Stimulated activated naive B cell treated with anti-CD40 and anti-IgM and Interleukin-4, amounts not matched to agents 10 μg/mL and 1 μg/mL and 100 μg/mL, for 72 hours (primary cell): ENCODE measurements around the gene RPL7A.
A peak's percentile ranks its signal among the peaks of the same experiment; 100 is the strongest.
"Not testable (repeated sequence)": the region's sequence is repeated elsewhere in the genome, so short reads cannot be mapped to it uniquely, and the experiment has no call there.

Experiments
- ATAC-seq, 2 donors: fragments of 150-1000 bp; cut with Tn5 transposase; replicated peaks; 2 replicates each; pipeline ENCODE4 v1.10.0; 2021; ENCODE audit warnings: moderate library complexity in 1 of 2
- DNase-seq: peaks from one replicate; pipeline ENCODE4 v3.0.0; 2021
- H3K27ac Mint-ChIP-seq: one replicate; pipeline ENCODE4 v1.8.0; 2022; ENCODE audit warnings: mild to moderate bottlenecking, mixed read lengths
- H3K27me3 Mint-ChIP-seq, 2 donors: one replicate each; pipeline ENCODE4 v1.8.0; 2022; ENCODE audit warnings: mixed read lengths in 2 of 2
- H3K36me3 Mint-ChIP-seq, 2 donors: one replicate each; pipeline ENCODE4 v1.8.0; 2022; ENCODE audit warnings: mixed read lengths in 2 of 2, mild to moderate bottlenecking in 1 of 2
- H3K4me1 Mint-ChIP-seq, 2 donors: one replicate each; pipeline ENCODE4 v1.8.0; 2022; ENCODE audit warnings: mixed read lengths in 2 of 2, mild to moderate bottlenecking in 1 of 2
- H3K4me3 Mint-ChIP-seq, 2 donors: one replicate each; pipeline ENCODE4 v1.8.0; 2022; ENCODE audit warnings: mild to moderate bottlenecking in 2 of 2, mixed read lengths in 2 of 2, moderate library complexity in 1 of 2
- H3K9me3 Mint-ChIP-seq, 2 donors: one replicate each; pipeline ENCODE4 v1.8.0; 2022; ENCODE audit warnings: mixed read lengths in 2 of 2, mild to moderate bottlenecking in 1 of 2

The RPL7A gene

DNA sequence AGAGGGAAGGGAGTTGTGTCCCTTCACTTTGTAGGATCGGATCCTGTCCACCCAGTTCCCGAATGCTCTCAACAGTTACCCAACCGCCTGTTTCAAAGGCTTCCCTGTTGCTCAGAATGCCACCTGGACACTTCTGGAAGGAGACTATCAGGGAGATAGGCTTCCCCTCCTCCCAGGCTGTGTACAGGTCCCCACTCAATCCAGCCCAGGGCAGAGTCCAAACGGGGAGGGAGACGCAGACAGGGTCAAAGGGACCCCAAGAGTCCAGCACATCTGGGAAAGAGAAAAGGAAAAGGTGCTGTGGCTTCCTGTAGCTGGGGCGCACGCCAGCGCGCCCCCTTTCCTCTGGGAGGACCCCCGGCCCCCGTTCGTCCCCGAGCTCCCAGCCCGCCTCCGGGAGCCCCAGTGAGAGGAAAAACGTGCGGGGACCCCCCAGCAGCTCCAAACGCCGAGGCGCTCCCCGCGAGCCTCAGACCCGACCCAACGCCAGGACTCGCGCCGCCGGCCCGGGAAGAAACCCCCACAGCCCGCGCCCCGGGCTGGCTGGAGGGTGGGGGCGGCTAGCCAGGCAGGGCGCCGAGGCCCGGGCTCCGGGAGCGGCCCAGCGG is 27.2 kb downstream of the RPL7A start:
- Mint-ChIP-seq H3K36me3 (peaks cover 13 to 31% of the 10 kb centered on the region in 2 donors), H3K27me3 (no peaks in the 10 kb centered on the region), H3K27ac (peak overlapping the region; percentile 97), H3K9me3 (no peaks in the 10 kb centered on the region), H3K4me3 (peak overlapping the region; percentile 96 to 97), H3K4me1 (peaks cover 31 to 41% of the 10 kb centered on the region in 2 donors)
- no peak for DNase-seq
- peak; percentile 28 to 30 for ATAC-seq

DNA sequence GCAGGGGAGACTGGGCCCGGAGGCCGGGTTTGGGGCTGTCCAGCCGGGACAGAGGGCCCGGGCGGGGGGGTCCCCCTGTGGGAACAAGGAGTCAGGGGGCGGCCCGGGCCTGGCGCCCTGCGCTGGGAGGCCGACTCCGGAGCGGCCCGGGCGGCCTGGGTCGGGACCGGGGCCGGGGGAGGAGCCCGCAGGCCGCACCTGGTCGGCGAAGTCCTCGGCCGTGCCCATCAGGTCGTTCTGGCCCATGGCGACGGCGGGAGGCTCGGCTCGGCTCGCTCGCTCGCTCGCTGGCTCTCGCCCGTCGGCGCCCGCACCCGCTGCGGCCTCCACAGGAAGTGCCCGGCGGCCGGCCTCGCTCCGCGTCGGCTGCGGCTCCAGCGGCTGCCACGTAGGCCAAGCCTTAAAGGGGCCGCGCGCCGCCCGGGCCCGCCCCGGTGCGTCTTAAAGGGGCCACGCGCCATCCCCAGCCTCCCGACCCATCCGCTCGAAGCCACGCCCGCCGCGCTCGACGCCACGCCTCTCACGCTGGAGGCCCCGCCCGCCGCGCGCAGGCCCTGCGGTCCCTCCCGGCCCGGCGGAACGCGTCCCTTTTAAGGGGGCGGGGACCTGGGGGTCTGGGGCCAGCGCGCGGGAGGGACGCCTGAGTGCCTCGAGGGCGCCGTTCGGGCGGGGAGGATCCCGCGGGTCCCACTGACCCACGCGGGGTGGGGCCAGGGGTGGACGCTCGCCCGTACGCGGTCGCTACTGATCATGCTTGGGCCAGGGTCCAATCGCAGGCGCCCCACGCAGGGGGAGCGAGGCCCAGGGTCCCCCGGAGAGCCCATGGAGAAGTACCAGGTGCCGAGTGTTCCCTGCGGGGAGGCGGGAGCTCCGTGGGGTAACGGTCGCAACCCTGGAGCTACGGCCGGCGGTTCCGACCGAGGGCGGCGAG is 28.0 kb downstream of the RPL7A start, which contains the start of the genes STKLD1 and SURF4:
Gene STKLD1, plus strand, starts transcription at position 643 of the 931 bp plus-strand sequence. Its CDS starts 108 bp downstream, at position 751.
Gene SURF4, minus strand, starts transcription at position 337 of the 931 bp plus-strand sequence. Its CDS starts 91 bp downstream, at position 246.
- H3K27me3 Mint-ChIP-seq, result no peaks in the 10 kb centered on the region
- H3K4me1 Mint-ChIP-seq, result peaks cover 24 to 33% of the 10 kb centered on the region in 2 donors
- peak; percentile 94 for DNase-seq
- no peaks in the 10 kb centered on the region for H3K9me3 Mint-ChIP-seq
- peak within 1 kb of the TSS; percentile 96 to 97 for H3K4me3 Mint-ChIP-seq
- H3K27ac Mint-ChIP-seq, result peak within 1 kb of the TSS; percentile 97
- ATAC-seq, result peak; percentile 95 to 97
- H3K36me3 Mint-ChIP-seq, result peaks cover 10 to 23% of the 10 kb centered on the region in 2 donors

DNA sequence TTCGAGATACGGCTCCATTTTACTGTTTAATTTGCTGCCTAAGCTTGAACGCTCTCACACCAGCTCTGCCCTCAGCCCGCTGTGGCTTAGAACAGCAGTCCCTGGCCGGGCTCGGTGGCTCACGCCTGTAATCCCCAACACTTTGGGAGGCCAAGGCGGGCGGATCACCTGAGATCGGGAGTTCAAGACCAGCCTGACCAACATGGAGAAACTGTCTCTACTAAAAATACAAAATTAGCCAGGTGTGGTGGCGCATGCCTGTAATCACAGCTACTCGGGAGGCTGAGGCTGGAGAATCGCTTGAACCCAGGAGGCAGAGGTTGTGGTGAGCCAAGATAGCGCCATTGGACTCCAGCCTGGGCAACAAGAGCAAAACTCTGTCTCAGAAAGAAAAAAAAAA is 29.3 kb downstream of the RPL7A start:
- Mint-ChIP-seq H3K4me3 (peak overlapping the region in 1 of 2 donors; percentile 52), H3K36me3 (peaks cover 6 to 13% of the 10 kb centered on the region in 2 donors), H3K4me1 (peaks cover 13 to 20% of the 10 kb centered on the region in 2 donors)
- not testable (repeated sequence) for ATAC-seq, DNase-seq, H3K27ac Mint-ChIP-seq, H3K9me3 Mint-ChIP-seq, H3K27me3 Mint-ChIP-seq

DNA sequence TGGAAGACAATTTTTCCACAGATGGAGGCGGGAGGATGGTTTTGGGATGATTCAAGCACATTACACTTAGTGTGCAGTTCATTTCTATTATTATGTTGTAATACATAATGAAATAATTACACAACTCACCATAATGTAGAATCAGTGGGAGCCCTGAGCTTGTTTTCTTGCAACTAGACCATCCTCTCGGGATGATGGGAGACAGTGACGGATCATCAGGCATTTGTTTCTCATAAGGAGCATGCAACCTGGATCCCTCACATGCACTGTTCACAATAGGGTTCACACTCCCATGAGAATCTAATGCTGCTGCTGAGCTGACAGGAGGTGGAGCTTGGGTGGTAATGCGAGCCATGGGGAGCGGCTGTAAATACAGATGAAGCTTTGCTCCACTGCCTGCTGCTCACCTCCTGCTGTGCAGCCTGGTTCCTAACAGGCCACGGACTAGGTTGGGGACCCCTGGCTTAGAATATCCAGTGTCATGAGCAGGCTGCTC is 29.8 kb downstream of the RPL7A start:
- Mint-ChIP-seq H3K27me3 (no peaks in the 10 kb centered on the region), H3K4me3 (no peak overlapping the region), H3K27ac (no peak overlapping the region), H3K36me3 (peaks cover 6 to 8% of the 10 kb centered on the region in 2 donors), H3K9me3 (no peaks in the 10 kb centered on the region), H3K4me1 (peaks cover 9 to 15% of the 10 kb centered on the region in 2 donors)
- DNase-seq, result no peak
- no peak for ATAC-seq

DNA sequence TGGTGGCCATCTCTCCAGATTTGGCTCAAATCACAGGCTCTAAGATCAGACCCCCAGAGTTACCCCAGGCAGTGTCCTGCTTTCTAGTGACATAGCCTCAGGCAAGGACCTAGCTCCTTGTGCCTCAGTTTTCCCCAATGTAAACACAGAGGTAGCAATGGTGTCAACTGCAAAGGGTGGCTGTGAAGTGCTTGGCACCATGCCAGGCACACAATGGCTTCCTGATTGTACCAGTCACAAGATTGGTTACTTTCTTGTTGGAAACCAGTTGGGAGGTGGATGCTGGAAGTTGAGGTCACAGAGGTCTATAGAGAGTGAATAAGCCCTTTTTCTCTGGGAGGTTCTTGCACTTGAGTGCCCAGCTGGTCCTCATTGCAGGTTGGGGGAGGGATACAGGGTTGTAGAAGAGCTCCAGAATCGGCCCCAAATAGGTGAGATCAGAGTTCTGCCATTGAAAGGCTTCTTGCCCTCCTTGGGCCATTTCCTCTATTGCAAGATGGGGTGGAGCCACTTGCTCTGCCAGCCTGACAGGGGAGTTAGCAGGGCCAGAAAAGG is 30.5 kb downstream of the RPL7A start:
- Mint-ChIP-seq H3K4me3 (no peak overlapping the region), H3K9me3 (no peaks in the 10 kb centered on the region)

DNA sequence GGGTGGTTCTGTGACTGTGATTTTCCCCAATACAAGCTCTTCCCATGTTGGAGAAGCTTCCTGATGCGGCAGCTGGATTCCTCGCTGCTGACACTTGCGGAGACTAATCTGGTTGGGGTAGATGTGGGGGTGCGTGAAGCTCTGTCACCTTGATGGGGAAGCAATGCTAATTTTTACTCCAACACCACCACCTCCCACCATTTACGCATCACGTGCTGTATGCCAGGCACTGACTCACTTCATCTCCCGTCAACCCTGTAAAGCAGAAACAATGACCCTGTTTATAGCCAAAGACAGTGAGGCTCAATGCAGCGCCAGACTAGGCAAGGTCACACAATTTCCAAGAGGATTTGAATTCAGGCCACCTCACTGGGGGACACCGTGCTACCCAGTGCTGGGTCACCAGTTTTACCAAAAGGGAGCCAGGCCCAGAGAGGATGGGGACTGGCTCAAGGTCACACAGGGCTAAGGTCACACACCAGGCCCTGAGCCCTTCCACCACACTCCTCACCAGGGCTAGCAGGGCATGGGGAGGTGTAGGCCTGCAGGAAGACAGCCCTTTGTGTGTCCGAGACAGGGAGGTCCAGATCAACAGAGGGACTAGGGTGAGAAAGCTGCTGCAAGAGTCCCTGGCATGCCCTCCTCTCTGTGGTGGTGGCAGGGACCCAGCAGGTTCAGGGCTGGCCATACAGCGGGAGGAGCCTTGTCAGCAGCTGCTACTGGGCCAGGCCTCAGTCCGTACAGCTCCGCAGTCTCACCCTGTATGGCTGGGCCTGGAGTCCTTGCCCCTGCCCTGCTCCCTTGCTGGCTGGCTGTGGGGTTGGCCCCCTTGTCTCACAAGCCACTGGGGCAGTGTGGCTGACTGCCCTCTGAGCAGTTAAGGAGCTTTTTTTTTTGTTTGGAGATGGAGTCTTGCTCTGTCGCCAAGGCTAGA is 31.4 kb downstream of the RPL7A start:
- Mint-ChIP-seq H3K27me3 (no peaks in the 10 kb centered on the region), H3K27ac (no peak overlapping the region), H3K4me1 (peaks cover 6 to 8% of the 10 kb centered on the region in 2 donors), H3K4me3 (no peak overlapping the region), H3K9me3 (no peaks in the 10 kb centered on the region), H3K36me3 (peaks cover 0 to 7% of the 10 kb centered on the region in 2 donors)
- no peak for ATAC-seq
- no peak for DNase-seq

More for the DNA sequence above, 30.5 kb downstream of the RPL7A start:
- Mint-ChIP-seq H3K27me3 (no peaks in the 10 kb centered on the region), H3K27ac (no peak overlapping the region), H3K4me1 (peaks cover 6 to 8% of the 10 kb centered on the region in 2 donors), H3K36me3 (peaks cover 2 to 7% of the 10 kb centered on the region in 2 donors)
- ATAC-seq (no peak), DNase-seq (no peak)

DNA sequence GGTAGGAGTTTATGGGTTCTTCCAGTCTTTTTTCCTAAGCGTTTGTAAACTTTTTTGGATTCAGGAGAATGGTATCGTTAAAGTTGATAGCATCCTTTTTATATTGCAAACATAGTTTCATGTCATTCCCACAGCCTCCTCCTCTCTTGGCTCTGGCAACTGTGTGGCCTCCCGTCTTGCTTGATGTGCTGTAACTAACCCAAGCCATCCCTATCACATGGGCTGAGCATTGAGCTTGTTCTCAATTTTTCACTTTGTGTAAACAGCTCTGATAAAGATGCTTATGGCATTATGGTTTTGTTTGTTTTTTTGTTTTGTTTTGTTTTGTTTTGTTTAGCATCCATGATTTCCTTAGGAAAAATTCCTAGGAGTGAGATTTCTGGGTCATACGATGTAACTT is 32.7 kb downstream of the RPL7A start:
- H3K4me3 Mint-ChIP-seq, result no peak overlapping the region
- DNase-seq (no peak), ATAC-seq (no peak)
- H3K27me3 Mint-ChIP-seq, result no peaks in the 10 kb centered on the region
- H3K36me3 Mint-ChIP-seq, result no peaks in the 10 kb centered on the region
- no peak overlapping the region for H3K27ac Mint-ChIP-seq
- no peaks in the 10 kb centered on the region for H3K4me1 Mint-ChIP-seq
- H3K9me3 Mint-ChIP-seq, result no peaks in the 10 kb centered on the region

DNA sequence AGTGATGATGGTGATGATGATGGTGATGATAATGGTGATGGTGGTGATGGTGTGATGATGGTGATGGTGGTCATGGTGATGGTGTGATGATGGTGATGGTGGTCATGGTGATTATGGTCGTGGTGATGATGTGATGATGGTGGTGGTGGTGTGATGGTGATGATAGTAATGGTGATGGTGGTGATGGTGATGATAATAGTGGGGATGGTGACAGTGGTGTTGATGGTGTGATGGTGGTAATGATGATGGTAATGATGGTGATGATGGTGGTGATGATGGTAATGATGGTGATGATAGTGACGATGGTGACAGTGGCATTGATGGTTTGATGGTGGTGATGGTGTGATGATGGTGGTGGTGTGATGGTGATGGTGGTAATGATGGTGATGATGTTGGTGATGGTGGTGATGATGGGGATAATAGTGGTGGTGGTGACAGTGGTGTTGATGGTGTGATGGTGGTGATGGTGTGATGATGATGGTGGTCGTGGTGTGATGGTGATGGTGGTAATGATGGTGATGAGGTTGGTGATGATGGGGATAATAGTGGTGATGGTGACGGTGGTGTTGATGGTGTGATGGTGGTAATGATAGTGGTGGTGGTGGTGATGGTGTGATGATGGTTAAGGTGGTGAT is 34.6 kb downstream of the RPL7A start:
- H3K4me3 Mint-ChIP-seq, result no peak overlapping the region
- no peaks in the 10 kb centered on the region for H3K27me3 Mint-ChIP-seq
- H3K4me1 Mint-ChIP-seq, result no peaks in the 10 kb centered on the region
- no peak for DNase-seq
- H3K36me3 Mint-ChIP-seq, result no peaks in the 10 kb centered on the region
- no peak overlapping the region for H3K27ac Mint-ChIP-seq
- H3K9me3 Mint-ChIP-seq, result no peaks in the 10 kb centered on the region
- ATAC-seq, result no peak

DNA sequence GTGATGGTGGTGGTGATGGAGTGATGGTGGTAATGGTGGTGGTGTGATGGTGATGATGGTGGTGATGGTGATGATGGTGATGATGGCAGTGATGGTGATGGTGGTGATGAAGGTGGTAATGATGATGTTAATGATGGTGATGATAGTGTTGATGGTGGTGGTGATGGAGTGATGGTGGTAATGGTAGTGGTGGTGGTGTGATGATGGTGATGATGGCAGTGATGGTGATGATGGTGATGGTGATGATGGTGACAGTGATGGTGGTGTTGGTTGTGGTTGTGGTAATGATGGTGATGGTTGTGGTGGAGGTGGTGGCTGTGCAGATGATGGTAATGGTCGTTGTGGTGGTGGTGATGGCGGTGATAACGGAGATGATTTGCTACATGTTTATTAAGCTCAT is 35.4 kb downstream of the RPL7A start:
- H3K36me3 Mint-ChIP-seq, result no peaks in the 10 kb centered on the region
- H3K9me3 Mint-ChIP-seq, result no peaks in the 10 kb centered on the region
- ATAC-seq, result no peak

DNA sequence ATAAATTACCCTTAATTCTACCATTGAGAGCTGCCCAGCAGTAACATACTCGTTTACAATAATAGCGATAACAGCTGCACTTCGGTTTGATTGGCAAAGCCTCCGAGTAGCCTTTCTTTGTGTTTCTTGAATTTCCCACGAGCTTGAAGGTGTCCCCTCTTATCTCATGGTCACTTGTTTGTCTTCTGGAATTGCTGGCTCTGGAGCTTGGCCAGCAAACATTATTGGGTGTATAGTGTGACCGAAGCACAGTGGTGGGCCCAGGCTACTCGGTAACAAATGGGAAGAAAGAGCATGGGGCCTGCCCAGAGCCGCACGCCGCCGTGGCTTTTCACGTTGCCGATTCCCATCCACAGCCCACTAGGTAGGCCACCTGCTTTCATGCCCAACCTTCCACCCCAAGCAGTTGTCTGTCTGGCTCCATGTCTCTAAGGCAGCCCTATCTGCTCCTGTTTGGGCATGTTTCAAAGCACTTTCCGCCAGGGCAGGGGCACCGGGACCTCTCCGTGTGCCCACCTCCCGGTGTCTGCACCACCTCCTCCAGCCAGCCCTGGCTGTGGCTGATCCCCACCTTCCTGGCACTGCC is 36.8 kb downstream of the RPL7A start:
- DNase-seq, result no peak
- ATAC-seq, result no peak
- Mint-ChIP-seq H3K36me3 (no peaks in the 10 kb centered on the region), H3K9me3 (no peaks in the 10 kb centered on the region), H3K4me1 (no peaks in the 10 kb centered on the region), H3K4me3 (no peak overlapping the region), H3K27ac (no peak overlapping the region), H3K27me3 (peaks cover 4 to 5% of the 10 kb centered on the region in 2 donors)

More for the DNA sequence above, 35.4 kb downstream of the RPL7A start:
- Mint-ChIP-seq H3K27me3 (no peaks in the 10 kb centered on the region), H3K27ac (no peak overlapping the region), H3K4me1 (no peaks in the 10 kb centered on the region), H3K4me3 (no peak overlapping the region)
- DNase-seq, result no peak

DNA sequence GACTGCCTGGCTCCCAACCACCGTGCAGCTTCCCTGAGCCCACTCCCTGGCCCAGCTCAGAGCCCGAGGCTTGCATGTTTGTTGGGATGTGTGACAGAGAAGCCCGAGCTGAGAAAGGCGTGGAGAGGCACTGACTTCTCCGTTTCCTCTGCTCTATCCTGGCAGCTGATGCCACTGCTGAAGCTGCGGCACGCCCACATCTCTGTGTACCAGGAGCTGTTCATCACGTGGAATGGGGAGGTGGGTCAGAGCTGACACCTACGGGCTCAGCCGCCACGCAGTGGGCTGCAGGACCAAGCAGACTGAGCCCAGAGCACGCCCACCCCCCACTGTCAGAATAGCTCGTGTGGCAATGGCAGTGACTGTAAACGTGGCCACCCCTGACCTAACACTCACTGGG is 37.4 kb downstream of the RPL7A start:
- Mint-ChIP-seq H3K27me3 (peaks cover 10 to 11% of the 10 kb centered on the region in 2 donors), H3K9me3 (no peaks in the 10 kb centered on the region), H3K4me1 (no peaks in the 10 kb centered on the region), H3K4me3 (no peak overlapping the region), H3K27ac (no peak overlapping the region), H3K36me3 (no peaks in the 10 kb centered on the region)
- DNase-seq, result no peak
- ATAC-seq, result no peak

DNA sequence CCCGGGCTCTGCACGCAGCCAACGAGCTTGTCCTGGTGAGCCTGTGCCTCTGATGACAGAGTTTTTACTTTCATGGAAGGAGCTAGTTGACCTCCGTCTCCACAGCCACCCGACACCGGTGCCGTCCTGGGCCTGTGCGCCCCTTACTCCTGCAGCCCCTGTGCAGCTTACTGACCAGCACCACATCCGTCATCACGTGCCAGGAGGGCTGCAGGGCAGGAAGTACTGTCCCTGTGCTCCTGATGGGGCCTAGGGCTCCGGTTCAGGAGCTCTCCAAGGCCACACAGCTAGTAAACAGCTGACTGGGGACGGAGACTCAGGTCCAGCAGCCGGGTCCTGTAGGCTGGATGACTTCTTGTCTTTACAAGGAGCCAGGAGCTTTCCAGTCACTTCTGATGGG is 38.3 kb downstream of the RPL7A start:
- Mint-ChIP-seq H3K36me3 (no peaks in the 10 kb centered on the region), H3K27ac (no peak overlapping the region), H3K27me3 (peaks cover 15 to 16% of the 10 kb centered on the region in 2 donors), H3K4me1 (no peaks in the 10 kb centered on the region), H3K4me3 (no peak overlapping the region), H3K9me3 (no peaks in the 10 kb centered on the region)
- no peak for DNase-seq
- no peak for ATAC-seq

DNA sequence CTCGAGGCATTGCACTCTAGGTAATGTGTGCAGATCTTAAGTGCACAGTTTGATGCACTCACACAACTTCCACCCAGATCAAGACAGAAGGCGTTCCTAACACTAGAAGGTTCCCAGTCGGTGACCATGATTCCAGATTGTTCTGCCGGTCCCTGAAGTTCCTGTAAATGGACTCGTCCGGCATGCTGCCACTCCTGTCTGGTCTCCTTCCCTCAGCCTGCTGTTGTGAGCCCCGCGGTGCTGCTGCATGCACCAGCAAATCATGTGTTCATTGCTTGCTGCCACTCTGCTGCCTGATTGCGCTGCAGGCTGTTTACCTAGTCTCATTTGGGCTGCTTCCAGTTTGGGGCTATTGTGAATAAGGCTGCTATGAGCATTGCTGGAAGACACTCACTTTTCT is 39.7 kb downstream of the RPL7A start:
- no peaks in the 10 kb centered on the region for H3K36me3 Mint-ChIP-seq
- peaks cover 15 to 16% of the 10 kb centered on the region in 2 donors for H3K27me3 Mint-ChIP-seq
- no peaks in the 10 kb centered on the region for H3K9me3 Mint-ChIP-seq
- no peak for ATAC-seq
- no peak overlapping the region for H3K27ac Mint-ChIP-seq
- H3K4me1 Mint-ChIP-seq, result no peaks in the 10 kb centered on the region
- DNase-seq, result no peak
- H3K4me3 Mint-ChIP-seq, result no peak overlapping the region
